ENCODE results near the gene IFNGR1.

GRCh38 chr6:137181891-137182653, 37.1 kb downstream of the IFNGR1 start:
- TF ChIP-seq YY1 (IDR thresholded peaks at IDR 0.05; ENCODE audit: low read depth, low read length) (no peak), MTA3 (IDR thresholded peaks at IDR 0.05; ENCODE audit: borderline replicate concordance, low read length) (no peak), CTCF (IDR thresholded peaks at IDR 0.05 in 2 of 3, conservative IDR thresholded peaks at IDR 0.05 in 1 of 3; ENCODE audit: control insufficient read depth in 2 of 3, extremely low read depth in 1 of 3, insufficient read depth in 1 of 3, low read depth in 3 of 3, low read length in 3 of 3) (no peak), GABPA (IDR thresholded peaks at IDR 0.05; ENCODE audit: low read depth) (no peak), SMARCA5 (IDR thresholded peaks at IDR 0.05) (no peak)

All from GM12878 (cell line).